Cardiac atrium fibroblast (primary cell): ENCODE data around the gene OMD. TPM values are rescaled to one million over a fixed set of nuclear protein-coding genes. Genes with fewer than 3 reads are reported as not detected.

ENCODE experiments used
- total RNA-seq: library from RNA; depleted of rRNA; stranded (reverse); fragments of >200 nt; gene quantifications from 2 replicates; pipeline ENCODE4 v1.2.3, GENCODE V29; 2015

OMD gene
- 9.1 and 12.5 TPM in 2 replicates for total RNA-seq

GRCh38 chr9:92424340-92424739 is at the start of gene OMD:
Gene OMD, minus strand, starts transcription at chr9:92424471. Its CDS starts 6,913 bp downstream, at chr9:92417558.

GRCh38 chr9:92404042-92404836 is 20.0 kb downstream of the OMD start, which contains the start of gene OGN:
Gene OGN, minus strand, starts transcription at chr9:92404578. Its CDS starts 1,171 bp downstream, at chr9:92403407.

Other genes with a start within 250 kb of the OMD start
- gene IARS1, start 130.8 kb downstream of the OMD start, total RNA-seq, result 164 and 171 TPM in 2 replicates
- gene NOL8, start 99.1 kb downstream of the OMD start, total RNA-seq, result 22.4 and 28.2 TPM in 2 replicates
- gene CENPP, start 98.5 kb downstream of the OMD start, total RNA-seq, result 0.36 and 11.2 TPM in 2 replicates
- 0.49 and 11.4 TPM in 2 replicates for gene OGN, start 19.9 kb downstream of the OMD start, total RNA-seq
- gene ASPN, start 58.0 kb upstream of the OMD start, total RNA-seq, result 0.49 and 3.6 TPM in 2 replicates
- 5.8 and 6.0 TPM in 2 replicates for gene ECM2, start 111.5 kb upstream of the OMD start, total RNA-seq
- 7.2 and 10.7 TPM in 2 replicates for gene IPPK, start 245.7 kb upstream of the OMD start, total RNA-seq